HG03095 (cell line): ENCODE measurements around the gene FAM174A.
"Not testable (repeated sequence)": the region's sequence is repeated elsewhere in the genome, so short reads cannot be mapped to it uniquely, and the experiment has no call there.

Experiments used
- ATAC-seq: cut with Tn5 transposase; IDR thresholded peaks from one replicate; pipeline ENCODE4 v1.9.1; 2021; ENCODE audit warnings: moderate library complexity; ENCODE audit not compliant: unreplicated experiment

Gene FAM174A

DNA sequence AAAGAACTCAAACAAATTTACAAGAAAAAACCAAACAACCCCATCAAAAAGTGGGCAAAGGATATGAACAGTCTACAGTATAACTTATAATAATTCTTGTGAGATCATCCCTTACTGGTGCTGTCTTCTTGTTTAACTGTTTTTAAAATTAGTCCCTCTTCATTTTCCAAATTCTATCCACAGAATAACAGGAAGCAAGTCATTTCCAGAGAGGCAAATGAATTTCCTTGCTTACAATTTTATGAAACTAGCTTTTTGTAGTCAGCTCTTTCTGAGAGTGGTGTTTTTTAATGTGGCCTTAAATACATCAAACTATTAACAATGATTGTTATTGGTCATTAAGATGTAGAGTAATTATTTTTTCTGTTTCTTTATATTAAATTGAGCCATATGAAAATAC lies 40.6 kb downstream of the FAM174A start:
- ATAC-seq: no peak

DNA sequence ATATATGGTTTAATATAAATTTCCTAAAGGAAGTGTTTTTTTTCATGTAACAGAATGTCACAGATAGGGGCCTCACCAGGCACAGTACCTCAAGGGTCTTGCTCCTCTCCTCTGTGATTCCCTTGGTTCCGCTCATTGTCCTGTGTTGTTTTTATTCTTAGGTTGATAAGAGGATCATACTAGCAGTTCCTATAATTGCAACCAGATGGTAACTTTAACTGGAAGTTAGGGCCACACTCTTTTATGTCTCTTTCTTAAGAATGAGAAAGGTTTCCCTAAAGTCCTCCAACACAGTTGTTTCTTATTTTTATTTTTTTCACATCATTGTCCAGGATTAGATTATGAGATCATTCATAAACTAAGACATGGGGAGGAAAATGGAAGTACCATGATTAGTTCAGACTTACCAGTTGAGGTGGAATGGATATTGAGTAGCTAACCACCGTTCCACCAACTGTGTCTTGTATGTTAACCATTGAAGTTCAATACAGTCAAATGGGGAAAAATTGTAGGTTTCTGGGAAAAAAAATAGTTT lies 41.1 kb downstream of the FAM174A start:
- no peak for ATAC-seq

DNA sequence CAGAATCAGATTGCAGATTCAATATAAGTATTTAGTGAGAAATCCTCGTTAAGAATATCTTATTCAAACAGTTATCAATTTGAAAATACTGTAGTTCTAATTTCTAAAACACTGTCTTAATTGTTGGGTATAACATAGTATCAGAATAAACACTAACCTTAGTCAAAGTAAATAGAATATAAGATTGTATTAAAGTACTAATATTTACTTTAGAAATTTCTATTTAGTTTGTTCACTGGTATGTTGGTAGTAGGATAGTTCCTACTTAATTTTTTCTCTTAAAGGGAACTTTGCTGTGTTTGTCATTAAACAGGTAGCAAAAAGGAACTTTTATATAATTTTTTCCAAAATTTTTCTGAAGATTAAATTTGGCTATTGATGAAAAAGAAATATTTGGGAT lies 42.3 kb downstream of the FAM174A start:
- no peak for ATAC-seq

DNA sequence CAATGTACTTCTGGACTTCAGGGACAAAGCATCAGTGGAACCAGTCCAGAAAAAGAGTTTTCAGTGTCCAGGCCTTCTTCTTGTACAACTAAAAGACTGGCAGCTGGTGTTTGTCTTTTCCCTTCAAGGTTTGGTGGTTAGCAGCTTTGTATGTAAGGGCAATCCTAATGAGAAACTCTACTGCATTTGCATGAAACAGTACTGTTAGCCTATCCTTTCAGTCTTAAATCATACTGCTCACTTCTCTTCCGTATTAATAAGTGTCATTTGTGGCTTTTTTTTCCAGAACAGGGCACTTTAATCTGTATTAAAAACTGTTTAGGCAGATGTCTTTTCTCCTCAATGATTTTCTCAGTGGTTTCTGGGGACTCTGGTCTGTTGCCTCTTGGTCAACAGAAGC lies 48.9 kb downstream of the FAM174A start:
- ATAC-seq: peak; percentile 96

DNA sequence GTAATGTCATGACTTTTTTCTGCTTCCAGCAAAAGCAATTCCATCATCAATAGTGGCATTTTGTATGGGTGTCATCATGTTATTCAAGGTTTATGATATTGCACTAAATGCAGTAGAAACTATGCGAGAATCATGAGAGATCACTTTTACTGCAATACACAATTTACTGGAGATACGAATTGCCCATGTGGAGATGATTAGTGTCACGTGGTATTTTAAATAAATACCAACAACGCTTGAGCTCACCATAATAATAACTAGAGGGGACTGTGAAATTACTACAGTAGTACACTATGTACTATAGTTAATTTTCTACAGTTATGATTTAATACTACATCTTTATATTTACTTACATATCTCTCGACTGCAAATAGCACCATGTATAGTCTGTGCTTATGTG lies 49.7 kb downstream of the FAM174A start:
- ATAC-seq: no peak

DNA sequence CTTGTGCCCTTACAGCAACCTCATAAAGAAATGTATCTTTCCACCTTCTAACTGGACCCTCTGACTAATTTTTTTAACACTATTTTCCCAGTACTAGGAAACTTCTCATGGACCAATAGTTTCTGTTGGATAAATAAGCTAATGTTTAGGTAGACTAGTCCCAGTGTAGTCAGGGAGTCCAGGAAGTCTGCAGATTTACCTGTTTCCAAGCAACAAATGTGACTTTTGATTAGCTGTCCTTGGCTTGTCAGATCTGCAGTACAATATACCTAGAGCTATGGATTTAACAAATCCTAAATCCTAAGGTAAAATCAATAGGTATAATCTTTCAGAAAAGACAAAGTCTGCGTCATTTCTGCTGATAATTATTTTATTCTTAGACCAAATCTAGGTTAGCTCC lies 55.7 kb downstream of the FAM174A start:
- no peak for ATAC-seq

DNA sequence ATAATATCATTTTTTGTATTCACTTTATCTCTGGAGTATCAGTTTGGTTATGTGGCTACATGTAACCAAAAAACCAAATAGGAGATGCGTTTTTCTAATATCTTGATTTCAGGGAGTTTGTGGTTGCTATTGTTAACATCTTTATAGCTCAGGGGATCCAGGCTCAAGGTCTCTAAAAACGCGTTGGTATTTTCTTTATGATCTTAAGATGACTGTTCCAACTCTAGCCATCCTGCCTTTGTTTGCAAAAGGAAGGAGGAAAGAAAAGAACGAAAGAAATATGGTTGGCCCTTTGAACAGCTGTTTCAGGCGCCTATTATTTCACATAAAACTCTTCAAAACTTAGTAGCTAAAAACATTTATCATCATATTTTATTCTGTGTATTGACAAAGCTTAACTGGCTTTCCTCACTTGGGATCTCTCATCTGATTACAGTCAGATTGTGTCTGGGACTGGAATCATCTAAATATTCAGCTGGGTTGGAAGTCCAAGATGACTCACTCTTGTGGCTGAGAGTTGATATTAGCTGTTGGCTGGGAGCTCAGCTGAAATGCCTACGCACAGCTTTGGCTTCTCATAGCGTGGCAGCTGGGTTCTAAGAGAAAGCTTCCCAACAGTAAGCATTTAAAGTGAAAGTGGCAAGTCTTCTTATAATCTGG lies 60.1 kb downstream of the FAM174A start:
- no peak for ATAC-seq

DNA sequence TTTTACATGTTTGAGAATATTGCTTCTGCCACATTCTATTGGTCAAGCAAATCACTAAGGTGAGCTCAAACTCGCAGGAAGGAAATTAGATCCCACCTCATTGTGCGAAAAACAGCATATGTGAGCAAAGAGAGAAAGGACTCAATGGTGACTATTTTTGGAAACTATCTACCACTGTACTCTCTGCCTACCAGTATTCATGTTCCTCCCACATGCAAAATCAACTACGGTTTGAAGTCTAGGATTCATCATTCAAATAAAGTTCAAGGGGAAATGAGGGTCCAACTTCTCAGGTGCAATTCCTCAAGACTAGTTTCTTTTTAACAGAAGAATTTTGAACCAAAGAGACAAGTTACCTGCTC lies 60.6 kb downstream of the FAM174A start:
- ATAC-seq: no peak

DNA sequence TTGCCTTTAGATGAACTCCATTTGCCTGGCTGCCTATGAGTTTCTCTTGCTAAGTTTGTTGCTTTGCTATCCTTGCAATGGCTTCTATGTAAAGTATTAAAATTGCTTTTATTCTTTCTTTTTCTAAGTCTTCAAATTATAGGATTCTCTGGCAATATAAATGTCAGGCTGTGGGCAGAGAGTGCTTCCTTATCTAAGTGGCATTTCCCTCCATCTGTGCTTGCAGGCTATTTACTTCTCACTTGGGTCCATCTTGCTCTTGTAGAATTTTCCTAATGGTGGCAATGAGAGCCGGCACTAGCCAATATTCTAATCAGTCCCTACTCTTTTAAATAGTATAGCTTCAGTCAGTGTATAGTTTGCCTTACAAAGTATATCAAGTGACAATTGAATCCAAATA lies 63.3 kb downstream of the FAM174A start:
- ATAC-seq: no peak

DNA sequence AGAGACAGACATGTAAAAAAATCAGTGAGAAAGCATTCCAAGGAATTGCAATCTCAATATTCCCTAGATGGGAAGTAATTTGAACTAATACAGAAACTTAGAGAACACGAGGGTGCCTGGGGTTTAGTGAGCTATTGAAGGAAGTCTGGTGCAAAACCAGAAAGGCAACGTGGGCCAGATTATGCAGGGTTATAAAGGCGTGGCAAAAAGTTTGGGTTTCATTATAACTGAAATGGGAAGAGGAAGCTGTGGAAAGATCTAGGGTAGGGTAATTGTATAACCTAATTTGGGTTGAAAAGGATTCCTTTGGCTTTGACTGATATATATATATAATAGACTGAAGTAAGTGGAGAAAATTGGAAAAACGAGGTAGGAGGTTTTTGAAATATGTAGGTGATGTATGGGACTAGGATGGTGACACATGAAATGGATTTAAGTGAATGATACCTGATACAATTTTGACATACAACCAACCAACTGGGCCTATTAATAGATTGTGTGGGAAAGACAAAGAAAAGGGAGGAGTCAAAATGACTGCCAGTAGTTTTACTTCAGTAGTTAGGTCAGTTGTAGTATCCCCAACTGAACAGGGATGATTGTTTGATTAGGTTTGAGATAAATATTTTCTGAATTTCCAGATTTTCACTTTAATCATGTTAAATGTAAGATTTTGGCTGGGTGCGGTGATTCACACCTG lies 65.3 kb downstream of the FAM174A start:
- ATAC-seq: no peak

DNA sequence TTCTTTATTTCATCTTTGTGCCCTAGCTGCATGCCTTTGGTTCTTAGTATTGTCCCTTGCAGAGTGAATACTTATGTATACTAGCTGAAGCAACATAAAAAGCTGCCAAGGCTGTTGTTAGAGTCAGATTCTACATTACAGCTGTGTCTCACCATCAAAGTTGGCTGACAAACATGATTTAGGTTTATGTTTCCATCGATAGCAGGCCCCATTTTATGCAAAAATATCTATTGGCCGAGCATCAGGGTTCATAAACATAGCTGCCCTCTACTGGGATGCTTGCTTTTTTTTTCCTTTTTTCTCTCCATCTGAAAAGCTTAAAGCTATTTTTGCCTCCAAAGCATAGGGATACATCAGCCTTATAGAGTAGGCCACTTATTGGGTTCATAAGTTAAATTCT lies 68.0 kb downstream of the FAM174A start:
- ATAC-seq: no peak

DNA sequence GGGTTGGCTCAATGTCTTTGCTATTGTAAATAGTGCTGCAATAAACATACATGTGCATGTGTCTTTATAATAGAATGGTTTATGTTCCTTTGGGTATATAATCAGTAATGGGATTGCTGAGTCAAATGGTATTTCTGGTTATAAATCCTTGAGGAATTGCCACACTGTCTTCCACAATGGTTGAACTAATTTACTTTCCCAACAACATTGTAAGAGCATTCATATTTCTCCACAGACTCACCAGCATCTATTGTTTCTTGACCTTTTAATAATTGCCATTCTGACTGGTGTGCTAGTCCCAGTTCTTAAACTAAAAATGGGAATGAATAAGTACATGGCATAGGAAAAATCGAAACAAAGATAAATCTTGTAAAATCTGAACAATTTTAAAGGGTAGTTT lies 68.8 kb downstream of the FAM174A start:
- ATAC-seq: not testable (repeated sequence)

DNA sequence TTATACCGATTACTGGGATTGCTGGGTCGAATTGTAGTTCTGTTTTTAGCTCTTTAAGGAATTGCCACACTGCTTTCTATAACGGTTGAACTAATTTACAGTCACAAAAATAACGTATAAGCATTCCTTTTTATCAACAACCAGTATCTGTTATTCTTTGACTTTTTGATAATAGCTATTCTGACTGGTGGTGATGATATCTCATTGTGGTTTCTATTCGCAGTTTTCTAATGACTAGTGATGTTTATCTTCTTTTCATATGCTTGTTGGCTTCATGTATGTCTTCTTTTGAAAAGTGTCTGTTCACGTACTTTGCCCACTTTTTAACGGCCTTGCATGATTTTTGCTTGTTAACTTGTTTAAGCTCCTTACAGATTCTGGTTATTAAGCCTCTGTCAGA lies 74.4 kb downstream of the FAM174A start:
- ATAC-seq: no peak

DNA sequence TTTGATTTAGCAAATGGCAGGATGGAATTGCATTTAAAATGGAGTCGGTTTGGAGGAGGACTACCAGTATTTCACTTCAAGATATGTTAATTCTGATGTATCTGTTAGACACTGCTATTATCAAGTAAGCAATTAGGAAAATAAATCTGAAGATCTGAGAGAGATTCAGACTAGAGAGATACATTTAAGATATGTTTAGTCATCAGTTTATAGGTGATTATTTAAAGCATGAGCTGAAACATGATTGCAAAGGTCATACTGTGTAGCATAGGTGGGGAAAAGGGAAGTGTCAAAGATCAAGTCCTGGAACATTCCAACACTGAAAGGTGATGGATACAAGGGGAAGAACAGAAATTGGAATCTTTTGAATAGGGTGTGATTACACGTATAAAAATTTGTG lies 79.1 kb downstream of the FAM174A start:
- ATAC-seq: no peak

DNA sequence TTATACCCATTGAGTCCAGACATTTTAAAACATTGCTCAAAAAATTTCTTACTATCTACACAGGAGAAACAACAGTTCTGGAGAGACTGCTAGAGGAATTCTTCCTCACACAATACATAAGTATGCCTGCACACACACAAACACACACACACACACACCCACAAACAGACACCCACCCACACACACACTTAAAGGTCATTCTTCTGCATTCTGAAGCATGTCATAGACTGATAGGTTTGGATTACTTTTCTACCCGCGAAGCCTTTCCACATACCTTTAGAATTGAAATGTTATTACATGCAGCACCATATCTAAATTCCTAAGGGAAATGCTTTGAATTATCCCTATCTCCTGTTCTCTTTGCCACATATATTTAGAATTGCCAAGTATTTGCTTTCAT lies 80.2 kb downstream of the FAM174A start:
- no peak for ATAC-seq

DNA sequence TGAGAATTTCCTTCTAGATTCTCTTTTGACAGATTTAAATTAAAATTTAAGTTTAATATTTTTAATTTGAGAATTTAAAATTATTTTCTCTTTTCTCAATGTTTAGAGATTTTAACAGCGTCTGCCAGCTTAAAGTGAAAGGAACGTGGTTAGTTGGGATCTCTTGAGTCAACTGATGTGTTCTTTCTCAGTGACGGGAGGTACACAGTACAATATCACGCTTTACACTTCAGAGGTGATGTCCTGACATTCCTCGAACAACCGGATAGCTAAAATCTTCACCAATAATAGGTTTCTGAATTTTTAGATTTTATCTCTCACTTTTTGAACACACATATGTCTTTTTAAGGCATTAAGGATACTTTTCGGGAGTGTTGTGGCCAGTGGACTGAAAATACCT lies 81.1 kb downstream of the FAM174A start:
- no peak for ATAC-seq

DNA sequence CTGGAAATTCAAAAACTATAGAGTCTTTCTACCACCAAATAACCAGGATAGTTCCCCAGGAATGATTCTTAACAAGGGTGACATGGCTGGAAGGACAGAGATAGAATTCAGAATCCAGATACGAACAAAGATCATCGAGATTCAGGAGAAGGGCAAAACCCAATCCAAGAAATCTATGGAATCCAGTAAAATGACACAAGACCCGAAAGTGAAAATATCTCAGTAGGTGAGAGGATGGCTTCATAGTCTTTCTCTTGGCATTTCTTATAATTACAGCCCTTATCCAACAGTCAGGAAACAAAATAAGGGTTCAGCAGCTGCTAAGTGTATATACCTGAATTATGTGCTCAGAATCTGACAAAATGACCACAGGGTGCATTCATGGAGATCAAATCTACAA lies 81.8 kb downstream of the FAM174A start:
- no peak for ATAC-seq

DNA sequence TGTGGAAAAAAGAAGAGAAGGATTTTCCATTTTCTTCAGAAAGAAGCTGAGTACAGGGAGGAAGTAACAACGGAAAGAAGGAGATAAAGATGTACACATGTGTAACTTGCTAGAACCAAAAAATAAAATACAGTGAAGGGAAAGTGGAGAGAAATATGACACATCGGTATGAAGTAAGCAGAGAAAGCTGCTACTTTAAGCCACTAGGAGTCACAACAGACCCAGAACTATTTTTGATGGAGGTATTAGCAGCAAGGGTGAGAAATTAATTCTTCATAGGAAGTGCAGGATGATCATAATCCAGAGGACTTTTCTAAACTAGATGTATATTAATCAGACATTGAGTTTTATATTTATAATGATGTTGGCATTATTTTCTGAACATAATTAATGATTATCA lies 88.5 kb downstream of the FAM174A start:
- peak; percentile 86 for ATAC-seq

DNA sequence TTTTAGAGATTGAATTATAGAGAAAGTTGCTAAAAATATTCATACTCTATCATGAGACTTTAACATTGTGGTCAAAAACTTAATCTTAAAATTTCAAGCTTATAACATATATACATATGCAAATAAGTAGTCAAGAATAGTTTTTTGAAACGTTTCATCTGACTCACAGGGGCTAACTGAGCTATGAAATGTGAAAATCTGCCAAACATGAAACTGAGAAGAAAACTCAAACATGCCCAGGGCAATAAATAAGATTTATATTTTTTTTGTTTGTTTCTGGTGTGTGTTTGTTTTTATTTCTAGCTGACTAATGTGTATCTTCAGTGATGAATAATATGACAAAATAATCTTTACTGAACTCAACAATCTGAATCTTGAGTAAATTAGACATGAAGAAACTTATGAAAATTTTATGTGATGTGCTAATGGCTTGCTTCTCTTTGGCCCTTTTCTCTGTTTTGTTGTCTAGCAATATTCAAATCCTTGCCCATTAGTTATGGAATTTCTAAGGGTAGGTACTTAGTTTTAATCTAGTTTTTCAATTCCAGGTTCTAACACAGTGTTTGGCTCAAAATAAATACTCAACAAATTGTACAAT lies 99.9 kb downstream of the FAM174A start:
- peak; percentile 61 for ATAC-seq
